GM21529 (cell line): ENCODE measurements around the gene MRPS27.

Experiments used
- ATAC-seq: cut with Tn5 transposase; IDR thresholded peaks from one replicate; pipeline ENCODE4 v1.9.1; 2021; ENCODE audit not compliant: unreplicated experiment

Gene MRPS27

GRCh38 chr5:72234868-72235267 lies 85.2 kb downstream of the MRPS27 start:
- ATAC-seq = no peak

- ATAC-seq = peak; percentile 87
Measured at GRCh38 chr5:72234265-72234700, 85.8 kb downstream of the MRPS27 start.

DNA sequence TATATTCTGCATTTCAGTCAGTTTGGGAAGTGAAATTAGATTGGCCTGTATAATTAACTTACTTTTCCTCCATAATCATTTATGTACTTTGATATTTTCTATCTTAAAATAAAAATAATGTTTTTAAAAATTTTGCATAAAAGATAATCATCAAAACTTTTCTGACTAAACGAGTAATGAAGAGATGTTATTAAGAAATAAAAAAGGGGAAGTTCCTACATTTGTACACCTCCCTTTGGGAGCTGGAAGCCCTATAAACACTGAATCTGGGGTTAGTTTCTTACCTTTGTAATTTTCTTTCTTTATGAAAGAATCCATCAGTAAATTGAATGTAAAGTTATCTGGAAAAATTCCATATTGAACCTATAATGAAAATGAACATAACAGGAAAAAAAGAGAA lies 86.2 kb downstream of the MRPS27 start:
- ATAC-seq = no peak

- no peak for ATAC-seq
Measured at GRCh38 chr5:72232838-72233237, 87.2 kb downstream of the MRPS27 start.

GRCh38 chr5:72231991-72232703 lies 87.9 kb downstream of the MRPS27 start:
- no peak for ATAC-seq

DNA sequence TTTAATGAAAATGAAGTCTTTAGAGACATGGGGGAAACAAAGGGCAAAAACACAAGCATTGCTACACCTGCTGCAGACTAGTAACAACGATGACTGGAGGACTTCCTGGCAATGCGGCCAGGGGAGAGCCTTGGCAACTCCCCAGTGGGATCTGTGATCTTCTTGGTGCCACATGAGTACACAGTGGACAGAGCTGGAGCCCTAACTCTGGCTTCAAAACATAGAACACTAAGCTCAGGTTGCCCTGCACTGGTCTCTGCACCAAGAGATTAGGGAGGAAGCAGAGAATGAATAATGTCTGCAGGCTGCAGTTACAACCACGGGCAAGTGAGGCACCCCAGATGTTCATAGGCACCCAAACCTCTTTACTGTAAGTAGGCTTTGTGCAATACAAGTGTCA lies 91.1 kb downstream of the MRPS27 start:
- ATAC-seq = no peak

GRCh38 chr5:72226950-72227349 lies 93.1 kb downstream of the MRPS27 start:
- ATAC-seq = no peak

- no peak for ATAC-seq
Measured at GRCh38 chr5:72225741-72226140, 94.3 kb downstream of the MRPS27 start.

GRCh38 chr5:72224946-72225463 lies 95.0 kb downstream of the MRPS27 start:
- ATAC-seq = no peak

- ATAC-seq = no peak
Measured at GRCh38 chr5:72223371-72223770, 96.7 kb downstream of the MRPS27 start.

DNA sequence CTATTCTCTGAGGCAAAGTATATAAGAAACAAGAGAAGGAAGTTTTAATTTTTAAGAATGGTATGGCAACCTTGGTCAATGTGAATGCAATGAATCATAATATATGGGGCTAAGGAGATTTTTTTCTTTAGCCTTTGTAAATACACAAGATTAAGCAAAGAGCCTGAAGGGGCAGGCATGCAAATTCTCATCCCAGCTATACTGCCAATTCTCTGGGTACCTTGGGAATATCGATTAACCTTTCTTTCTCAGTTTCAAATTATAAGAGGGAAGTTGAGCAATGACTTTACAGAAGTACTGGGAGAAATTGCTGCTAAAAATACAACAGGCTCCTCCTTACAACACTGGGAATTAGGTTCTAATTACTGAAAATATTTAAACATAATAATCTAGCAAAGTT lies 97.5 kb downstream of the MRPS27 start:
- no peak for ATAC-seq

DNA sequence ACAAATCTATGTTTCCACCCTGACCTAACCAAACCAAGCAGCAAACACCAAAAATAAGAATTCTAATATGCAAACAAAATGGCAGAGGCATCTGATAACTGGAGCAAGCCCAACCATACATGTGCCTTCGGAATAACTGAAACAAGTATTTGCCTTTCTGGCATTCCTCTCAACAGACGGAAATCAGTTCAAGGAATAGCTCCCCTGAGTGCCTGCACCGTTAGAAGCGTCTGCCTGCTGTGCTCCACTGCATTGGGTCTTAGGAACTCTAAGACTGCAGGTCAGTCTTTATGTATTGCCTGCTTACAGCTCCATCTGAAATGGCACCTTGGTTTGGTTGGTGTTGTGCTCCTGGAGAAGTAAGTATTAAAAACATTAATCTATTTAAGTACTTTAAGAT lies 98.5 kb downstream of the MRPS27 start:
- ATAC-seq = no peak

DNA sequence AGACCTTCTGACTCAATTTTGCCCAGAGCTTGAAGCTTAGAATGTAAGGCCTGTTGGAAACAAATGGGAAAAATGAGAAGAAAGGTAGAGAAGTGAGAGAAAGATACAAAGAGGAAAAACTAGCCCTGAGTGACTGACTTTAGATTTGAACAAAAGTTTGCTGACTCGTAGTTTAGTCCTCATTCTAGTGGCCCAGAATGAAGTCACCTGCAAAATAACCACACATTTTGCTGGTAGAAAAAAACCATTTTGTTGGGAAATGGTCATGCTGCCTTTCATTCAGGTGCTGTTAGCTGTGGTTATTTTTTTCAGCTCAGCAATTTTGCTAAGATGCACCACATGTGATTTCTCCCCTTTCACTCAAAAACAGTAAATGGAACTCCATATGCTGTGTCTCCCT lies 98.9 kb downstream of the MRPS27 start:
- ATAC-seq = no peak

DNA sequence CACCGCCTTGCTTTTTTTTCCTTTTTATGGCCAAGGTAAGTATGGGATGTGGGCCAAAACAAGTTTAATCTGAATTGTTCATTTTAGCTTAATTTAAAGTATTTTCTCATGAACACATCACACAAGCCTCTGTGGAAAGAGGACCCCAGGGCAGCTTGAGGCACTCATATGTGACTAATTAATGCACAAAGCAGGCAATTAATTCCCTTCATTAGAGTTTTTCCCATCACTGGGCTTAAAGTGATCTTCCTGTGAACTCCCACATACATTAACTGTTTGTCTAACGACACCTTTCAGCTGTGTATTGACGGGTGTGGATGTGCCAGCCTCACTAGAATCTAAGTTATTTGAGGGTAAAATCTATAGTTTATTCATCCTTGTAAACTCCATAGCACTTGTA lies 103.3 kb downstream of the MRPS27 start:
- no peak for ATAC-seq

- no peak for ATAC-seq
Measured at GRCh38 chr5:72214168-72214567, 105.9 kb downstream of the MRPS27 start.

- no peak for ATAC-seq
Measured at GRCh38 chr5:72213482-72213881, 106.6 kb downstream of the MRPS27 start.

GRCh38 chr5:72212171-72212570 lies 107.9 kb downstream of the MRPS27 start:
- no peak for ATAC-seq

DNA sequence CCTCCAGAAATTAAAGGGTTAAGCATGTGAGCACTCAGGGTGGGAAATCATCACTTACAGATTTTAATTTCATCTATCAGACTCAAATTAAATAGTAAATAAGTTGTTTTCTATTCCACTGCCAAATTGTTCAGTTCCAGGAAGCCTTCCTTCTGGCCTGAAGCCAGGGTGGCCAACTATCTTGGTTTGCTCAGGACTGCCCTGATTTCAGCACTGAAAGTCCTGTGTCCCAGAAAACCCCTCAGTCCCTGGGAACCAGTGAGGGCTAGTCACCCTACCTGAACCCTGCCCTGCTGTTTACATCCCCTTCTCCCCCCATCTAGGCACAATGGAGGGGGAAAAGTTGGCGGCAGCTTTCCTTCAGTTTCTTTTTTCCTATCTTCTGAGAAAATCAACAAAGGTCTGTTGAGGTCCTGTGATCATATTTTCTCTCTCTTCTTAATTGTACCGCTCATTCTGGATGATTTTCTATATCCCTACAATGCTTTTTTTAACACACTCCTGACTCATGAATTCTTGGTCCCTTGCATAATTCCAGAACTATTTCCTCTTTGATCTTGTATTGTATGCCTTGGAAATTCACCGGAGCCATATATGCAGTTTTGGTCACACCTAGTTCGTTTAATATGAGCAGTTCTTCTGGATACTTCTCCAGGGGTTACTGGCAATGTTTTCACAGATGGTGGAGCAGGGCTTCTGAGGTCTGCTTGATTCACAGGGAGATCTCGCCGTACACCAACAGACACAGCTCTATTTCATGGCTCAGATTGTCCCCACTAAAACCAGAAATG lies 109.0 kb downstream of the MRPS27 start:
- no peak for ATAC-seq

GRCh38 chr5:72209147-72210115 lies 110.6 kb downstream of the MRPS27 start:
- ATAC-seq = no peak

DNA sequence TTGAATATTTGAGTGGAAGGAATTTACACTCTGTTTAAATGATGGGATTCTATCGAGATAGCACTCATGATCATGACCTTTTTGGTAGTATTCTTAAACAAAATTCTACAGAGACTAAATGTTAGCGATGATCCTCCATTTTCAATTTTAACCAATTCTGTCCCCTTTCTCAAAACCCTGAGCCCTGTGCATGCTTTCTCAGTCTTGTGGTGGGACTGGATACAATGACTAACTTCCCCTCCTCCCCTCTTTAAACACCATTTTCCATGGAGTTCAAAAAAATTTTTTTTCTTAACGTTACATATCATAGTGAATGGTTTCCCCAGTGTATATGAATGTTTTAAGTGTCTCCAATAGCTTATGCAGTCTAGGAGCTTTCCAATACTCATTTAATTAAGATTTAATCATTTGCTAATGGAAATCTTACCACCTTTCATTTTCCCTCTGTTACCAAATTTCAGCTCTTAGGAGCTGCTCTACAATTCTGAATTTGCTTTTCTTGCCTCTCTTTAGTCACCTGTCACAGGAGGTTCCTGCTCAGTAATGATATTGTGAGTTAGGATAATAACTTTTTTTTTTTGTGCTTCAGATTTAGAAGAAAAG lies 111.6 kb downstream of the MRPS27 start:
- ATAC-seq = no peak

DNA sequence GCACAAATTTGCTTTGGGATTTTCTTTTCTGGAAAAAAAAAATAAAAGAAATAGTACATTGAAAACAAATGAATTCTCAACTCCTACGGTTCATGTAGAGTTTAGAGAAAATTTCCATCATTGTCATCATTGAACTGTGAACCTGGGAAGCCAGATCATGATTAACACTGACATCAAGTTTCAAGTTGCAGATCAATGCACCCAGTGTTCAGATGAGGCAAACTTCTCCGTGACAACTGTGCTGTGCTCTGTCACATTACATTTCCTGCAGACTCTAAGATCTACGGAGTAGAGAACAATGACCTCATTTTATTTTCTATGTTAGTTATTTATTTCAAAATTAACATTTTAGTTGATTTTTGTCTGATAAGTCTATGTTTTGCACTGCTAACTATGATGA lies 113.0 kb downstream of the MRPS27 start:
- no peak for ATAC-seq
